ENCODE measurements around the gene COL23A1.

COL23A1 gene

DNA sequence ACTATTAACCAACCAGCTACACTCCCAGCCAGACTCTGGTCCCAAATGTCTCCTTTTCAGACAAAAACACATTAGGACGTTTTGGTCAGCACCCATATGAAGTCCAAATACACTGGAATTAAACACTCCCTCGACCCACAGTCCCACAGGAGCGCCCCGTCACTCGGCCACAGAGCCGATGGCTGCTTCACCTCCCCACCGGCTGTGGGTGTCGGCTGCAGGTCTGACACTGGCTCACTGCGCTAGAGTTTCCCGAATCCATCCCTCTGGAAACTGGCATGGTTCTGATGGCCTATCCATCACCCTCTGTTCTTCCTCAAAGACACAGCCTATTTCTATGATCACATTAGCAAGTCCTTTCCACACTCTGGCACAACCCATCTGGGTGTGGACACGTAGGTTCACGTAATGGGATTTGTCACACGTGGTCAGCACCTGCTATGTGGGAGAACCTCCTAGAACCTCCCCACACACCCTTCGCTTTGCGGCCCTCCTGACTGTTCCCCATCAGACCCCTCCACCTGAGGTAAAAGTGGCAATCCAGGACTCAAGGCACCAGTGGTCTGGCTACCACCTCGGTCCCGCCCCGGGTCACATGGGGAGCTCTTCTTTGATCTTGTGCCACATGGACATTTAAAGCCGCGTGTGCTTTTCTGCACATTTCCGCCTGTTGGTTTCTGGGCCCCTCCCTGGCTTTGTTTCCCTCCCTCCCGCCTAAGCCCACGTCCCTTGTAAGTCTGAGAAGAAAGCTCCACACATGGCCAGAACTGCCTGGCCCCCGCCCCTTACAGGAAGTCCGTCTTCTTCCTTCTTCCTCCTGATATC is 226.5 kb downstream of the COL23A1 start:
- DNase-seq (ENCODE audit: low read depth, low spot score), result no peak

DNA sequence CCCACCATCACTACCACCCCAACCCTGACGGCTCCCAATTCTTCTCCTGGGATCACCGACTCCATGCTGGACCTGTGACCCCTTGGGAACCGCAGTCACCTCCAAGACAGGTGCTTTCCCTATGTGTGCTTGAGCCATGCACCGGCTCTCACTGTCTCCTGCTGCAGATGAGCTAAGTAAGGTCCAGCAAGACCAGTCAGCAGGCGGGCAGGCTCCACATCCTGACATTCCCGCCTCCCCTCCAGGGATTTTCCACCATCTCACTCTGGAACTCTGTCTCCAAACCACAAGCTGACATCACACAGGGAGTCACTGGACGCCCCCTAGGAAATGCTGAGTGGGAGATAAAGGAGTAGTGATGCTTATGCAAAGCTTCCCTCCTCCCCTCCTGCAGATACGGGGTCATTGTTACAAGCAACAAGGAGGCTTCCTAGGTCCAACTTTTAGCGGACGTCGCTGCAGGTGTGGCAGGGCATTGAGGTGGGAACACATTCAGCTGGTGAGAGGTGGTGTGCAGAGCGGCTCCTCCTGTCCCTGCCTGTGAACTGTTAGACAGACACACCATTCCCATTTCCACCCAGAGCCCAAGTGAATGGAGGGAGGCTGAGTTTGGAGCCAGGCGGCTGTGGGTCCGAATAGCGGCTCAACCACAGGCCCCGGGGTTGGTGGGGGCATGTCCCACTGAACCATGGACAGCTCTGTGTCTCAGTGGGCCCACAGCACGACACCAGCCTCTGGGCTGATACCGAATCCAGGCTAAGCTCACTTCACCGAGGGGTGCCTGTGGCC is 228.3 kb downstream of the COL23A1 start:
- peak; percentile 34 for DNase-seq (ENCODE audit: low read depth, low spot score)

DNA sequence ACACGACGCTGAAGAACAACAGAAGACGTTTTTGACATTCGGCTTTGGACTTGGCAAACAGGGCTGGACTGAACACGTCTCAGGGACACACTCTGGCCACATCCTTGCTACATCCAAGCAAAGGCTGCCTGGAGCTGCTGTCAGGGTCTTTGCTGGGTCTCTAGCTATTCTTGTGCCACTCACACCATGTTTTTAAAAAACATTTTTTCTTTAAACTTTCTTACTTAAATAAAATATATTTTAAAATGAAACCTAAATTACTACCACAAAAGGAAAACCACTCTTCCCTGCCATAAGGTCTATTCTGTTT is 229.3 kb downstream of the COL23A1 start:
- no peak for DNase-seq (ENCODE audit: low read depth, low spot score)

DNA sequence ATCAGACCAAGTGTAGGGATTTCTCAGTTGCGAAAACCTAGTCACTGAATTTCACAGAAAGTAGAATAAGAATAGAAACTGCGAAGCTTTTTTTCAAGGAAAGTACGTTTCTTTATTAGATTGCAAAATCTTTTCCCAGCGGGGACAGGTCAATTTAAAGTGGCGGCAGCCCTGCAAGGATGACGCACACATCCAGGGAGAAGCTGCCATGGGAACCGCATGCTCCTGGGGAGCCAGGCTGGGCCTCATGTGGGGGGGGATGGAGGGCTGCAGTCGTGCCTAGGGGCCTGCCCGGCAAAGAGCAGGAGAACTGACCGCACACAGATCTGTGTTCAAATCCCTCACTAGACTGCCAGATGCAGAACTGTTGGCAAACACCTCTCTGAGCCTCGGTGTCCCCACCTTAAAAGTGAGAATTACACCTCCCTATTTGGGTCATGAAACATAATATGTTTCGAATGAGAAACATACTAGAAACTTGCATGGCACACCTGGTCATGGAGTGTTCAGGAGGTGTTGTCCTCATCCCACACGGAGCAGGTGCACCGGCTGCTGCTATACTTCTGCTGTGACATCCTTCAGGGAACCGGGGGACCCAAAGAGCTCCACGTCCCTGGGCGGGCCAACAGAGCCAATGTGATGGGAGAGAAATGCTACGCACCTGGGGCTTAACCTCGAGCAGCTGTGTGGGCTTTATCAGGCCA is 229.8 kb downstream of the COL23A1 start:
- DNase-seq (ENCODE audit: low read depth, low spot score), result no peak

DNA sequence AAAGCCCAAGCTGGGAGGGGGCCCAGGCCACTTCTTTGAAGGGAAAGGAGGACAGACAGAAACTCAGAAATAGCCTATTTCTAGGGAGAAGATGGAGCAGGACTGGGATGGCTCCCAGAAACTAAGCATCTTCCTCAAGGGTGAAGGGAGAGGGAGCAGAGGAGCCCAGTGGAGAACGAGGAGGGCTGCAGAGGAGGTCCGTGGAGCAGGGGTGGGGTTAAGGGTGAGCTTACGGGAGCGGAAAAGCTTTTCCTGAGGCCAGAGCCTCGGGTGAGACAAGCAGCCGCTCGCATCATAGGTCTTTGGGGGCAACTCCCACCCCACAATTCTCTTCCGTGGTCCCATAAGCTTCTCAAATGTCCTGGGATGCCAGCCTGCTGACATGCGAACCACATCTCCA is 230.5 kb downstream of the COL23A1 start:
- DNase-seq (ENCODE audit: low read depth, low spot score), result no peak

DNA sequence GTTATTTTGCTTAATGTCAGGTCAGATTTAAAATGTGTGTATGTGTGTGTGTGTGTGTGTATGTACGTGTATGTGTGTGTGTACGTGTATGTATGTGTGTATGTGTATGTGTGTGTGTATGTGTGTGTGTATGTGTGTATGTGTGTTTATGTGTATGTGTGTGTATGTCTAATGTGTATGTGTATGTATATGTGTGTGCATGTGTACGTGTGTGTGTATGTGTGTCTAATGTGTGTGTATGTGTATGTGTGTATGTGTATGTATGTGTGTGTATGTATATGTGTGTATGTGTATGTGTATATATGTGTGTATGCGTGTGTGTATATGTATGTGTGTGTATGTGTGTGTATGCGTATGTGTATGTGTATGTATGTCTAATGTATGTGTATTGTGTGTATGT is 232.5 kb downstream of the COL23A1 start:
- no peak for DNase-seq (ENCODE audit: low read depth, low spot score)

DNA sequence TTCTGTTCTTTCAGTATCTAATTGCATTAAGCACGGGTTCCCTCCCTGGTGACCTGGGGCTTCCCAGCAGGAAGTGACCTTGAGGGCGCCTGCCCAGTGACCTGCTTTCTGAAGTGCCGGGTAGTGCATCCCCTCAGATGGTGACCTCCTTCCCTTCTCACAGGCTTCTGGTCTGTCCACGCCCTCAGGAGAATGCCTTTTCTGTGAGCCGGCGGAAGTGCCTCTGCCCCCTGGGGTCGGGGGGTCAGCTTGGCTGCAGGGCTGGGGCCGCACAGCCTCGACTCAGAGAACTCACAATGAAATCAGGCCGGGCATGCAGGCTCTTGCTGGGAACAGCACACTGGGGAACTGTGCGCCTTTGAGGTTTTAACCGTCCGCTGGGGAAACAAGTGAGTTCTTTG is 233.1 kb downstream of the COL23A1 start:
- DNase-seq (ENCODE audit: low read depth, low spot score), result peak; percentile 95

DNA sequence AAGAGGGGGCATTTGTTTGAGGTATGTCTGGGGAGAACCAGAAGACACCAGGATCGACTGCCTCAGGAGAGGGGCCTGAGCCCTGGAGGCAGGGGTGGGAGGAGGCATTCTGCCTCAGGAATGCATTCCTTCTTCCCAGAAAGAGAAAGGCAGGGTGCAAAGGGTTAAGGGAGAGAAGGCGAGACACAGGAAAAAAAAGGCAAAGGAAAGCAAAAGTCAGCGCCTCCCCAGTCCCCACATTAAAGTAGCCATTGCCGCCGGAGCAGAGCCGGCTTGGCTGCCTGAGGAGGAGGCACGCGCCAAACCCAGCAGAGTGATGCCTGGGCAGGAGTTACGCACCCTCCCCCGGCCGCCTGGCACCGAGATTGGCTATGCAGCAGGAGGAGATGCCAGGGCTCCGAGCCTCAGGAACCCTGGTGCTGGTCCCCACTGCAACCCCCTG is 233.7 kb downstream of the COL23A1 start:
- DNase-seq (ENCODE audit: low read depth, low spot score), result peak; percentile 91

DNA sequence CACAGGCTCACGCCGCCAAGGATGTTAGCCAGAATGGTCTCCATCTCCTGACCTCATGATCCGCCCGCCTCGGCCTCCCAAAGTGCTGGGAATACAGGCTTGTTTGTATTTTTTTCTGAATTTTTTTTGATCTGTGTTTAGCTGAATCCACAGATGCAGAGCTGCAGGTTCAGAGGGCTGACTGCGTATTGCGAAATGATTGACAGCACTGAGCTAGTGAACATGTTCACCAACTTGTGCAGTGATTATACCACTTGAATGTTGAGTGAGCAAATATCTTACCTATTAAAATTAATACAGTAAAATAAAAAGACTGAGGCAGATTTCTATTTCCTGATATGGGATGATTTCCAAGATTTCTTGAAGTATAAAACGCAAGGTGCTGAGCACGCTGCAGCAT is 234.5 kb downstream of the COL23A1 start:
- DNase-seq (ENCODE audit: low read depth, low spot score), result no peak

DNA sequence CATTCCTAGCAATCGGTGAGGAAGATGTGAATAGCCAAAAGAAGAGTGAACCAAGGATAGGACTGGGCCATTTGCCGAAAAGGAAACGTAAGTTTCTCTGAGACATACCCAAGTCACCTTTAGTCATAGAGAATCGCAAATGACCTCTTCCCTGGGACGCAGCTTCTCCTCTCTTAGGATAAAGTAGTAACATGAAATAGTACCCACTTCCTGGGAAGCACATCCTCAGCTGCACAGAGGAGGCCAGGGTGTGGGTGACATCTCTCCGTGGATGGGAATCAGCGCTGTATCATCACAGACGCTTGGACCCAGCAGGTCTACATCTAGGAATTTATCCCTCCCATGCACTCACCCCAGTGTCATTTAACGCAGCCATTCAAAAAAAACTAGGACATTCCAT is 236.7 kb downstream of the COL23A1 start:
- no peak for DNase-seq (ENCODE audit: low read depth, low spot score)

DNA sequence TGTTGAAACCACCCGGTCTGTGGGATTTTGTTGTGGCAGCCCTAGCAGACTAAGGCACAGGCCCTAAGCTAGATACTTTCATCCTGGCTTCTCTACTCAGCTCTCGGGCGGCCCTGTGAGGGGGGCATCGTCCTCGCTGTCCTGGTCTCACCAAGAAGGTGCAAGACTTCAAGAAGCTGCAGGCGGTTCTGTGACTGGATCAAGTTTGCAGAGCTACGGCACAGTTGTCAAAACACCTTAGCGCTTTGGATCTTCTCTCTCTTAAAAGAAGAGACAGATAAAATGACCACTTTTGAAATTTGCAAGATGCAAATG is 238.2 kb downstream of the COL23A1 start:
- no peak for DNase-seq (ENCODE audit: low read depth, low spot score)

DNA sequence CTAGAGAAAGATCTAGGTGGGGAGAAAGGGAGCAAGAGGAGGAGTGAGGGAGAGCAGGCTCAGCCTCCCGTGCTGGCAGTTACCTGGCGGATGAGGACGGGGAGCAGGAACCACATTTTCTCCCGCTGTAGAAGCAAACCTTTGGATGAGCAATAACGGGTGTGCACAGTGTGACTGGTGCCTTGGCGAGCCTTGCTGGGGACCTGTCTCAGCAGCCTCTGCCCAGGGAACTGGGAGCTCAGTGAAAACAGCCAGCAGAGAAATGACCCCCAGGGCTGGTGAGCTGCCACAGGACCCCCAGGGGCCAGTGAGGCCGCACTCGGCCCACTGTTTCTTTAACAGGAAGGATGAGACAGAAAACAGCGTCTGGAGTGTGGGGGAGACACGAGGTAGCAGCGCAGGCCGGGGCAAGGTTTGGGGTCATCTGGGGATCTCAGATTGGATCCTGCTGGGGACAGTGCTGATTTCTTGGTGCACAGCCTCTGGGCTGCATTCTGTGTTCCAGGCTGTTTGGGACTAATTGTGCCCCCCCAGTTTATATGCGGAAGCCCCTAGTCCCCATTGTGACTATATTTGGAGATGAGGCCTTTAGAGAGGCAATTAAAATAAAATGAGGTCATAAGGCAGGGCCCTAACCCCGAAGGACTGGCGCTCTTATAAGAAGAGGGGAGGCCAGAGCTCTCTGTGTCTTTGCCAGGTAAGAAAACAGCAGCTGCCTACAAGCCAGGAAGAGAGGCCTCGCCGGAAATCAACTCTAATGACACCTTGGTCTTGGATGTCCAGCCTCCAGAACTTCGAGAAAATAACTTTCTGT is 238.8 kb downstream of the COL23A1 start:
- peak; percentile 23 for DNase-seq (ENCODE audit: low read depth, low spot score)

DNA sequence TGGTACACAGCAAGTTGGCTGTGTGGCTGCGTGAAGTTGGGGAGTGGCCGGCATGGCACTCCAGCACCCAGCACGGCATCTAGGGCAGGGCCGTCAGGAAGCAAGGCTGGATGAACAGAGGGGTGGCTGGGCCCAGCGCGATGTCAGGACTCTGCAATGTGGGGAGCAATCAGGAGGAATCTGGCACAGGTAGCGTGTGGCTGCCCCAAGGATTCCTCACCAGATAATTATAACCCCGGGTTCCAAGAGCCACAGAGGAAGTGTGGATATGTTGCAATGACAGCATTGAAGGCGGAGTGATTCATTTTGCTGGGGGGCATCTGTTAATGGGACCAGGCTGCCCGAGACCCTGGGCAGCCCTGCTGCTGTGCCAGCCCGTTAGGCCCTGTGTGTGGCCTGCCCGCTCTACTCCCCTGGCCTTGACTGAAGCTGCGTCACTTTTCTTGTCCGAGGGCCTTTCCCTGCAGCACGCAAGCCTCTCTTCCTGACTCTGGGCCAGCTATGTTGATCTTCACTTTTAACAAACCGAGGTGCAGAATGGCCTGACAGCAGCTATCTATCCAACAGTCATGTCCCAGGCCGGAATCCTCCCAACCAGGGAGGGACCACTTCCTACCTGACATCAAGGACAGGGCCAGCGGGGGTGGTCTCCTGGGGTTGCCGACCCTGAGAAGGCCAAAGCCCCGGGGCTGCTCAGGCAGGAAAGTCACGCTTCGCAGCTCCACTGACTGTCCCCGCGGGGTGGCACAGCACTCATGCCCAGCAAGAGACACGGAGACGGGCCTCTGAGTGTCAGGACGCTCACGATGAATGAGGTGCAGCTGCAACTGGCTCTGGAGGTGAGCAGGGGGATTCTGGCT is 239.6 kb downstream of the COL23A1 start:
- no peak for DNase-seq (ENCODE audit: low read depth, low spot score)

DNA sequence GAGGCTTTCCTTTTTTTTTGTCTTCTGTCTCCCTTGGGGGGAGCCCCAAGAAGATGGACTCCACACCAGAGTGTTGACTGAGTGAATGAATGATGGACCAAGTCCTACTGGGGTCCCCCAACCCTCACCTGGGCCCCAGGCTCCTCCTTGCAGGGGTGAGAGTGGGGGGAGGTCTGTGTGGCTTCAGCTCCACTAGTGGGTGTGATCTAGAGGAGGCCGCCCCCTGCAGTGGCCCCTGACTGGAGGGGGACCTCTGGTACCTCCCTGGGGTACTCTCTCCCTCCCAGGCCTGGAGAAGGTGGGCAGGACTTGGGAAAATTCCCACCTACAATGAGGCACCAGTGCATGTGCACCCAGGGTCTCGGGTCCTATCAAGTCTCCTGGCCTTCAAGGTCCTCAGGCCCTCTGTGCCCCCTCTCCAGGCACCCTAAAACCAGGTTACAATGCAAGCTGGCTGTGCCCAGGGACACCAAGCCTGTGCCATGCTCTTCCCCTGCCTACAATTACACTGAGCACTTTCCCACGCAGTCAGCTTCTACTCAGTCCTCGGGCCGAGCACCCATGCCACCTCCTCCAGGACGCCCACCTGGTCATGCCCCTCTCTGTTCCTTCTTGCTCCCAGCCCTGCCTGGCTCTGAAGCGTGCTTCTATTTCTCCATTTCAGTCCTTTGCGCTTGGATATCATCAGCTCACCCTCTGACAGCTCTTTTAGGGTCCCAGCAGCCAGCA is 240.4 kb downstream of the COL23A1 start:
- DNase-seq (ENCODE audit: low read depth, low spot score), result no peak

DNA sequence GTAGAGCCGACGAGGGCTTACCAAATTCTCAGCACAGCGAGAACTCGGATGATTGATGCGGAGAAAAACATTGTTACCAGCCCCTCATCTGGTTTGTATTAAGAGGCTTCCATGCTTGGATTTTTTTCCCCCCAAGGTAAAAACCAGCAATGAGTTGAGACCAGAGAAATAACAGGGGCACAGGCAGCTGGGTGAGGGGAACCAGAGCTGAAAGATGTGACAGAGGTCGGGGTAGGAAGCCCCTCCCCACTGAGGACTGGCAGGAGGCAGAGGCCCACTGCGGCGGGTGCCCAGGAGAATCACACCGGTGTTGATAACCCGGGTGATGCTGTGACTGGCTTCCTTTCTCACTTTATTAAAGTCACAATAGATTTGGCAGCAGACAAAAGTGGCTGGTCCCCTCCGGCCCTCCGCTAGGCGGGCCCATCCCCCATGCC is 241.1 kb downstream of the COL23A1 start:
- no peak for DNase-seq (ENCODE audit: low read depth, low spot score)

DNA sequence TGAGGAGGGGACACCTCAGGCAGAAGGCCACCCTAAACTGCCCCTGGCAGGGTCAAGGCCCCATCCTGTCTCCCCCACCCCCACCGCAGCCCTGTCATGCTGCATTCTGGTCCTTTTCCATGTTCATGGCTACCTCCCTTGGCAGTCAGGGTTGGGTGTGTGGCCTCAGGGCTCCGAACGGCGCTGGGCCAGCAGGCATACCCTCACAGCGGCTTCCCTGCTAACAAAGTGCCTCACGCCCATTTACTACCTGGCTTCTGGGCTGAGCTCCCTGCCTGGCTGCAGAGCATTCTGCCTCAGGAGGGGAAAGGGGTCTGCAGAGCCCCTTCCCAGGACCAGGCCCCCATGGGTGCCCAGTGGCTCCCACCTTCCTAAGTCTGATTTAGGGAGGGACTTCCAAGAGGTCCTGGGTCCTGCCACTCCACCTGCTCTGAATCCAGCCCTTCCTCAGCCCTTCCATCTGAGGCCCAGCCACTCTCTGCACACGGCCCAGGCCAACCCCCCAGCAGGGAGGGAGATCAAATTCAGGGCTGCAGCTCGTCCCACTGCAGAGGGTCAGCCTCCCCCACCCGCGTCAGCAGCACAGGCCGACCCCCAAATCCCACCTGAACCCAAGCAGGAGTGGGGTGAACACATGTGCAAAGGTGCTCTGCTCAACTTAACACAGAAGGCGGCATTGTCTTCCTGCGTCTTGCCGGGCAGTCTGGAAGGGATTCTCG is 241.7 kb downstream of the COL23A1 start:
- DNase-seq (ENCODE audit: low read depth, low spot score), result peak; percentile 26

DNA sequence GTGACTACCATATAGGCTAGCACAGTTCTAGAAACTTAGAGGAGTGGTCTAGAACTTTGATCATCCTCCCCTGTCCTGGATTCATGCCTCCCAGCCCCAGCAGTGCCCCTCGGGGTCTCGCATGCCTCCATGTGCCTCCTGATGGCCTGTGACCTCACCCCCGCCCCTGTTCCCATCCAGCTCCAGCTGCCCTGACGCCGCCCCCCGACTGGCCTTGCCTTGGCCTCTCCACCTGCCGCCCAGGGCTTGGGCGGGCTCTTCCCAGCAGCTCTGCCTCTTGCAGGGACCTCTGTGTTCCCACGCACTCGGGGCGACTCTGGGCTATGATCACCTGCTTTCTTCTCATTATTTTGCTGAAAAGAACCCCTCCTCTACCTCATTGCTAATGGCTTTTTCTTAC is 242.2 kb downstream of the COL23A1 start:
- DNase-seq (ENCODE audit: low read depth, low spot score), result no peak

DNA sequence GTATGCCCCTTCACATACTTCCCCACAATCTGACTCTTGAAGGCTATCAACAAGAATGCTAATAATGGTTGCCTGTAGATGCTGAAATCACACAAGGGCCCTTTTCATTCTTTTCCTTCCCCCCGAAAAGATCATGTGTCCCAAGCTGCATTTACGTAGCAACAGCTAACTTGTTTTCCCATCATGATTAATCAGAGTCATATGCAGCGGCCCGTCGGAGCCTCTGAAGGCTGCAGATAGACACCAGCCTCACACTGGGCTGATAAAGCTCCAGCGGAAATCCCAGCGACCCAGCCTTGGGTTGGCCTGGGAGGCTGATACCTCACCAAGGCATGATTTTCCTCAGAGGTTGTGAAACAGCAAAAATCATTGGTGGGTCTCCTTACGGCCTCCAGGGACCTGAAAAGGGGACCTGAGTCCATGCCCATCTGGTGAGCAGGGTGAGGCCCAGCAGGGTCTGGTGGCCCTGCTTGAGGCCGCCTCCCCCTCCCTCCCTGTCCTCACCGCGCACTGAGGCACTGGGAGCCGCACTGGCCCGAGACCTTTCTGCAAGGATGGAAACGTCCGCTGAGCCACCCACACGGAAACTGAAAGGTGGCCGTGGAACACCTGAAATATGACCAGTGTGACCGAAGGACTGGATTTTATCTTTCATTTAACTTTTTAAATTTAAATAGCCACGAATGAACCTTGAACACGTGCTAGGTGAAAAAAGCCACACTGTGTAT is 243.4 kb downstream of the COL23A1 start:
- DNase-seq (ENCODE audit: low read depth, low spot score), result no peak

DNA sequence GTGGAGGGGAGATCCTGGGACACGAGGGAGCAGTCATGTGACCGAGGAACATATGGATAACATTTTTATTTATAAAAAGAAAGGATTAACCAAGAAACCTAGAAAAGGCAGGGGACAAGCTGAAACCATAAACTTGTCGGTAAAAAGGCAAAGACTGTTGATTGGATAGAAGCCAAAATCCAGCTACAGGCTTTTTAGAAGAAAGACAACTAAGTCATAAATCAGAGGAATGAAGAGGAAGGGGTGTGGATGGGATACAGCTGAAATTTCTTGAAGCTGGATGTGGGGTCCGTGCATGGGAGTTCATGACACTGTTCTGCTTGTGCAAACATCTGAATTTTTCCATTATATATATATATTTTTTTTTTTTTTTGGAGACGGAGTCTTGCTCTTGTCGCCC is 246.9 kb downstream of the COL23A1 start:
- no peak for DNase-seq (ENCODE audit: low read depth, low spot score)
